HEK293 (cell line): ENCODE results near the gene PLIN5.

Source experiments
- CTCF ChIA-PET: fragments of 350-600 bp; formaldehyde crosslinking; extraction: SDS; loops from one replicate; lab custom pipeline; 2021; ENCODE audit warnings: antibody characterized with exemption; lab: Yijun Ruan, JAX
- POLR2A ChIA-PET: fragments of 300-600 bp; formaldehyde crosslinking; extraction: SDS; loops from one replicate; lab custom pipeline; 2020; ENCODE audit warnings: antibody characterized with exemption, inconsistent platforms; lab: Yijun Ruan, JAX
- H3K27ac ChIP-seq: fragments of 200-500 bp; sonication (Bioruptor generic); 2 replicates; pipeline ENCODE4 v1.5.1; 2014; ENCODE audit warnings: low read depth, low read length, control low read depth, inconsistent platforms; ENCODE audit errors: extremely low read depth
- H3K36me3 ChIP-seq, 2 experiments: fragments of 200-500 bp in 1 of 2; sonication (Bioruptor generic) in 1 of 2; 1 replicate in 1 of 2; 2 replicates in 1 of 2; pipeline ENCODE4 v1.5.1; 2014 to 2017; ENCODE audit warnings: inconsistent platforms in 2 of 2, low read length in 2 of 2; ENCODE audit not compliant: control insufficient read depth in 2 of 2, insufficient read depth in 1 of 2
- H3K4me1 ChIP-seq: fragments of 200-500 bp; sonication (Bioruptor generic); 2 replicates; pipeline ENCODE4 v1.5.1; 2014; ENCODE audit warnings: mild to moderate bottlenecking, low read length, inconsistent platforms; ENCODE audit not compliant: control insufficient read depth, insufficient read depth
- H3K4me3 ChIP-seq: 2 replicates; pipeline ENCODE4 v1.5.1; 2011; ENCODE audit warnings: low read depth, mild to moderate bottlenecking, control low read depth, low read length, moderate library complexity
- H3K9me3 ChIP-seq: fragments of 200-500 bp; sonication (Bioruptor generic); 2 replicates; pipeline ENCODE4 v1.5.1; 2014; ENCODE audit warnings: low read depth, low read length, inconsistent platforms; ENCODE audit not compliant: control insufficient read depth, insufficient read depth
- AEBP2 ChIP-seq: fragments of 450-650 bp; formaldehyde crosslinking; IDR thresholded peaks from 2 replicates; pipeline ENCODE4 v1.5.1; 2016; ENCODE audit warnings: missing biosample characterization, missing genetic modification characterization, borderline replicate concordance
- EGR2 ChIP-seq: fragments of 450-650 bp; formaldehyde crosslinking; IDR thresholded peaks from 2 replicates; pipeline ENCODE4 v1.5.1; 2016; ENCODE audit warnings: low read depth, missing biosample characterization, missing genetic modification characterization
- FEZF1 ChIP-seq: fragments of 450-650 bp; formaldehyde crosslinking; IDR thresholded peaks from 2 replicates; pipeline ENCODE4 v1.5.1; 2016; ENCODE audit warnings: missing biosample characterization, missing genetic modification characterization
- GLIS1 ChIP-seq: fragments of 450-650 bp; formaldehyde crosslinking; IDR thresholded peaks from 2 replicates; pipeline ENCODE4 v1.5.1; 2016; ENCODE audit warnings: missing biosample characterization, missing genetic modification characterization
- GLIS2 ChIP-seq: fragments of 450-650 bp; formaldehyde crosslinking; IDR thresholded peaks from 2 replicates; pipeline ENCODE4 v1.5.1; 2016; ENCODE audit warnings: missing biosample characterization, missing genetic modification characterization
- HIC1 ChIP-seq: fragments of 450-650 bp; formaldehyde crosslinking; IDR thresholded peaks from 2 replicates; pipeline ENCODE4 v1.5.1; 2016; ENCODE audit warnings: missing biosample characterization, missing genetic modification characterization
- INSM2 ChIP-seq: fragments of 450-650 bp; formaldehyde crosslinking; IDR thresholded peaks from 2 replicates; pipeline ENCODE4 v1.5.1; 2016; ENCODE audit warnings: missing biosample characterization, missing genetic modification characterization
- KLF16 ChIP-seq: fragments of 450-650 bp; formaldehyde crosslinking; IDR thresholded peaks from 2 replicates; pipeline ENCODE4 v1.5.1; 2017; ENCODE audit warnings: missing biosample characterization, missing genetic modification characterization
- KLF9 ChIP-seq: fragments of 450-650 bp; formaldehyde crosslinking; IDR thresholded peaks from 2 replicates; pipeline ENCODE4 v1.5.1; 2016; ENCODE audit warnings: missing biosample characterization, missing genetic modification characterization, low read depth
- PBX3 ChIP-seq: sonication (generic); formaldehyde crosslinking; IDR thresholded peaks from 2 replicates; pipeline ENCODE4 v1.8.1; 2022; ENCODE audit warnings: mild to moderate bottlenecking, moderate library complexity, missing genetic modification reagents
- PRDM1 ChIP-seq: fragments of 450-650 bp; formaldehyde crosslinking; IDR thresholded peaks from 2 replicates; pipeline ENCODE4; 2016; ENCODE audit warnings: missing biosample characterization, missing genetic modification characterization
- REPIN1 ChIP-seq: fragments of 450-650 bp; formaldehyde crosslinking; IDR thresholded peaks from 2 replicates; pipeline ENCODE4 v1.5.1; 2017; ENCODE audit warnings: missing biosample characterization, missing genetic modification characterization, low read depth
- ZBTB7A ChIP-seq: fragments of 450-650 bp; formaldehyde crosslinking; IDR thresholded peaks from 2 replicates; pipeline ENCODE4 v1.5.1; 2016; ENCODE audit warnings: low read depth, missing biosample characterization, missing genetic modification characterization
- ZEB2 ChIP-seq: fragments of 450-650 bp; formaldehyde crosslinking; IDR thresholded peaks from 2 replicates; pipeline ENCODE4 v1.5.1; 2016; ENCODE audit warnings: missing biosample characterization, missing genetic modification characterization
- ZNF121 ChIP-seq: fragments of 450-650 bp; formaldehyde crosslinking; IDR thresholded peaks from 2 replicates; pipeline ENCODE4 v1.5.1; 2016; ENCODE audit warnings: missing biosample characterization, missing genetic modification characterization
- ZNF157 ChIP-seq: fragments of 450-650 bp; formaldehyde crosslinking; IDR thresholded peaks from 2 replicates; pipeline ENCODE4 v1.5.1; 2016; ENCODE audit warnings: missing biosample characterization, missing genetic modification characterization
- ZNF184 ChIP-seq: fragments of 450-650 bp; IDR thresholded peaks from 2 replicates; pipeline ENCODE4 v1.5.1; 2018; ENCODE audit warnings: missing biosample characterization, mild to moderate bottlenecking, missing genetic modification characterization
- ZNF223 ChIP-seq: fragments of 450-650 bp; formaldehyde crosslinking; IDR thresholded peaks from 2 replicates; pipeline ENCODE4 v1.5.1; 2016; ENCODE audit warnings: missing biosample characterization, missing genetic modification characterization
- ZNF488 ChIP-seq: fragments of 450-650 bp; formaldehyde crosslinking; IDR thresholded peaks from 2 replicates; pipeline ENCODE4 v1.5.1; 2016; ENCODE audit warnings: missing biosample characterization, missing genetic modification characterization
- ZNF549 ChIP-seq: fragments of 450-650 bp; IDR thresholded peaks from 2 replicates; pipeline ENCODE4 v1.5.1; 2018; ENCODE audit warnings: missing biosample characterization, missing genetic modification characterization, mild to moderate bottlenecking, inconsistent platforms, moderate library complexity
- ZNF600 ChIP-seq: fragments of 450-650 bp; formaldehyde crosslinking; IDR thresholded peaks from 2 replicates; pipeline ENCODE4 v1.5.1; 2016; ENCODE audit warnings: missing biosample characterization, missing genetic modification characterization
- ZNF626 ChIP-seq: fragments of 450-650 bp; sonication (Bioruptor Pico); formaldehyde crosslinking; IDR thresholded peaks from 2 replicates; pipeline ENCODE4 v1.5.1; 2018; ENCODE audit warnings: missing biosample characterization, missing genetic modification characterization, inconsistent platforms
- ZNF658 ChIP-seq: fragments of 450-650 bp; formaldehyde crosslinking; IDR thresholded peaks from 2 replicates; pipeline ENCODE4; 2016; ENCODE audit warnings: missing biosample characterization, missing genetic modification characterization
- ZNF670 ChIP-seq: fragments of 450-650 bp; formaldehyde crosslinking; IDR thresholded peaks from 2 replicates; pipeline ENCODE4 v1.5.1; 2016; ENCODE audit warnings: missing biosample characterization, missing genetic modification characterization, low read depth
- ZNF701 ChIP-seq: fragments of 450-650 bp; formaldehyde crosslinking; IDR thresholded peaks from 2 replicates; pipeline ENCODE4 v1.5.1; 2016; ENCODE audit warnings: missing biosample characterization, missing genetic modification characterization
- ZNF704 ChIP-seq: fragments of 450-650 bp; formaldehyde crosslinking; IDR thresholded peaks from 2 replicates; pipeline ENCODE4 v1.5.1; 2016; ENCODE audit warnings: missing biosample characterization, missing genetic modification characterization
- ZNF791 ChIP-seq: fragments of 450-650 bp; formaldehyde crosslinking; IDR thresholded peaks from 2 replicates; pipeline ENCODE4 v1.5.1; 2016; ENCODE audit warnings: missing biosample characterization, missing genetic modification characterization
- ZXDB ChIP-seq: fragments of 450-650 bp; formaldehyde crosslinking; IDR thresholded peaks from 2 replicates; pipeline ENCODE4 v1.5.1; 2016; ENCODE audit warnings: missing biosample characterization, missing genetic modification characterization

PLIN5 gene

GRCh38 chr19:4473763-4474513, 61.1 kb downstream of the PLIN5 start (continued):
- TF ChIP-seq ZEB2 (tag by site-specific recombination) (0 out of 2 replicates have a peak, but pooled peaks have one; percentile 16), ZNF600 (peak; percentile 74; the same call in 1 of the 2 replicates), FEZF1 (tag by site-specific recombination) (no peak), ZNF549 (no peak), EGR2 (0 out of 2 replicates have a peak, but pooled peaks have one; percentile 23), ZNF704 (tag by site-specific recombination) (no peak), KLF9 (tag by site-specific recombination) (peak; percentile 50; the same call in 1 of the 2 replicates), KLF16 (tag by site-specific recombination) (peak; percentile 17; the same call in 1 of the 2 replicates), GLIS2 (tag by site-specific recombination) (peak; percentile 59), ZBTB7A (tag by site-specific recombination) (0 out of 2 replicates have a peak, but pooled peaks have one; percentile 24), ZNF223 (tag by site-specific recombination) (no peak), ZNF157 (no peak), ZNF701 (tag by site-specific recombination) (no peak), AEBP2 (tag by site-specific recombination) (no peak), HIC1 (peak; percentile 72), PBX3 (no peak), ZXDB (tag by site-specific recombination) (0 out of 2 replicates have a peak, but pooled peaks have one; percentile 42)

GRCh38 chr19:4473011-4473762, 61.8 kb downstream of the PLIN5 start:
- Histone ChIP-seq H3K27ac (peak overlapping the region; percentile 87), H3K36me3 (peaks cover 12 to 30% of the 10 kb centered on the region in 2 experiments), H3K4me3 (peak overlapping the region; percentile 85), H3K9me3 (no peaks in the 10 kb centered on the region), H3K4me1 (peaks cover 3% of the 10 kb centered on the region; the same call in 1 of the 2 replicates)
- ChIA-PET POLR2A (interaction anchor here (1.2 to 1.5 kb wide), 2 partner anchors 25 to 26 kb away, joined by 3 to 4 read pairs; no protein-coding TSS in a partner anchor), CTCF (interaction anchor here (0.6 to 1.1 kb wide), 3 partner anchors 16 to 62 kb away, joined by 3 to 7 read pairs (median 4); partner anchors contain the start of gene PLIN5)
- TF ChIP-seq REPIN1 (tag by site-specific recombination) (no peak), ZNF791 (tag by site-specific recombination) (no peak), ZNF670 (tag by site-specific recombination) (no peak), ZNF658 (tag by site-specific recombination) (no peak), ZNF184 (tag by site-specific recombination) (no peak), PRDM1 (tag by site-specific recombination) (no peak), ZNF701 (tag by site-specific recombination) (no peak), ZNF121 (tag by site-specific recombination) (no peak), FEZF1 (tag by site-specific recombination) (no peak), ZNF488 (tag by site-specific recombination) (no peak), INSM2 (no peak), GLIS1 (tag by site-specific recombination) (peak; percentile 36; the same call in 1 of the 2 replicates), ZNF626 (no peak)
